ENCODE results near the gene PODXL.

GRCh38 chr7:131530137-131530536, 26.3 kb downstream of the PODXL start:
- TF ChIP-seq TAF1 (IDR thresholded peaks at IDR 0.05; ENCODE audit: low read depth) (no peak), MXI1 (conservative IDR thresholded peaks at IDR 0.05; ENCODE audit: poor library complexity, severe bottlenecking) (no peak), EP300 (conservative IDR thresholded peaks at IDR 0.05; ENCODE audit: poor library complexity, severe bottlenecking) (no peak)
- TF ChIP-seq, protein P1, sequence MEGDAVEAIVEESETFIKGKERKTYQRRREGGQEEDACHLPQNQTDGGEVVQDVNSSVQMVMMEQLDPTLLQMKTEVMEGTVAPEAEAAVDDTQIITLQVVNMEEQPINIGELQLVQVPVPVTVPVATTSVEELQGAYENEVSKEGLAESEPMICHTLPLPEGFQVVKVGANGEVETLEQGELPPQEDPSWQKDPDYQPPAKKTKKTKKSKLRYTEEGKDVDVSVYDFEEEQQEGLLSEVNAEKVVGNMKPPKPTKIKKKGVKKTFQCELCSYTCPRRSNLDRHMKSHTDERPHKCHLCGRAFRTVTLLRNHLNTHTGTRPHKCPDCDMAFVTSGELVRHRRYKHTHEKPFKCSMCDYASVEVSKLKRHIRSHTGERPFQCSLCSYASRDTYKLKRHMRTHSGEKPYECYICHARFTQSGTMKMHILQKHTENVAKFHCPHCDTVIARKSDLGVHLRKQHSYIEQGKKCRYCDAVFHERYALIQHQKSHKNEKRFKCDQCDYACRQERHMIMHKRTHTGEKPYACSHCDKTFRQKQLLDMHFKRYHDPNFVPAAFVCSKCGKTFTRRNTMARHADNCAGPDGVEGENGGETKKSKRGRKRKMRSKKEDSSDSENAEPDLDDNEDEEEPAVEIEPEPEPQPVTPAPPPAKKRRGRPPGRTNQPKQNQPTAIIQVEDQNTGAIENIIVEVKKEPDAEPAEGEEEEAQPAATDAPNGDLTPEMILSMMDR (IDR thresholded peaks at IDR 0.05; ENCODE audit: poor library complexity, severe bottlenecking): no peak

Measured in neural cell (in vitro differentiated cells).